ENCODE data around the gene GRAMD1B.

GRCh38 chr11:123469089-123469488, 39.0 kb downstream of the GRAMD1B start:
- TF ChIP-seq CTCF (IDR thresholded peaks at IDR 0.05), result no peak
- TF ChIP-seq POLR2A (IDR thresholded peaks at IDR 0.05), result no peak
